HL-60/S4 treated with retinoic acid at 250 ng/mL for 4 days and 3 days (cell line): ENCODE data around the gene PFKFB3.
"Not testable (repeated sequence)": the region's sequence is repeated elsewhere in the genome, so short reads cannot be mapped to it uniquely, and the experiment has no call there.

Experiments
- in situ Hi-C: fragments of 300-500 bp; cut with MboI; formaldehyde crosslinking; loops from 2 replicates; pipeline ENCODE4 v1.7.0; 2022; ENCODE audit warnings: low sequenced_read_pairs

The PFKFB3 gene

DNA sequence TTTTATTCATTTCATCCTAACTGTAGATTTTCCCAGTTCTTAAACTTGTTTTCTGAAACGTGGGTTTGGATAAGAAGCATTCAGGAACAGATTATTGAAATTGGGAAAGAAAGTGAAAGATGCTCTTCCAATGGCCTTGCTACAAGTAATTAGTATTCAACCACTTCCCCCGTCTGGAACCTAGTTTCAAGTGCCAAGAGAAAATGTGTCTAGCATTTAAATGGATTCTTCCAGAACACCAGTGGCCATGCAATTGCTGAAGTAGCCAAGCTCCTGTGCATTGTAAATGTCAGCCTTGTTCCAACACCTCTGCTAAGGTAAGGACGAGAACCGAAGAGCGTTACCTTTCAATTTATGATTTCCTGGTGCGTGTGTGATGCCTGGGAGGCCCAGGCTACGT lies 68.2 kb downstream of the PFKFB3 start:
- in situ Hi-C loops, result no loop called here

DNA sequence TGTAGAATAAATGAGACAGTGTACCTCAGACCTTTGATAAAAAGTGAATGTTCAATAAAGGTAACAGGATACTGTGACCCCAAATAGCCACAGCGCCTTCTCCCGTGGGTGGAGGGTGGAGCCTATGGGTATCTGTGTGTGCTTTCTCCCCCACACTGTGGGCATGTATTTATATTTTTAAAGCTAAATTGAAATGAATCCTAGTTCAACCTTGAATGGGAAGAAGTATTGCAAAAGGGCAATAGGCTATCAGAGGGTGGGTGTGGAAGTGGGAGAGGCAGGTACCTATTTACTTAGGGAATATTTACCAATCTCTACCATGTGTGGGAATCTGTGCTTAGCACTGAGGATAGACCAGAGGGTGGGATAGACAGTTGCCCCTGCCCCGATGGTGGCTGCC lies 68.9 kb downstream of the PFKFB3 start:
- in situ Hi-C loops, result no loop called here

DNA sequence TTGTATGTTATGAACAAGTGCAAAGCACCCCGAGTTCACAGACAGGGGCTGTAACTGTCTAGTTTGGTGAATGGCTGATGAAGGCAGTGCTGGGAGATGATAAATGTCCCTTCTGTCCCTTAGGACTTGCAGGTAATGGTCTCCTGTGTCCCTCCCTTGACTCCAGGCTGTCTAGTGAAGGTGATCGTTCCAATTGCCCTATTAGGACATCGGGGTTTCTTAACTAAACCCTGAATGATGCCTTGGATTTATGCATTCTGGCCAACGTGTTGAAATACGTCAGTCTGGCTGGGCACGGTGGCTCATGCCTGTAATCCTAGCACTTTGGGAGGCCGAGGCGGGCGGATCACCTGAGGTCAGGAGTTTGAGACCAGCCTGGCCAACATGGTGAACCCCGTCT lies 69.4 kb downstream of the PFKFB3 start:
- in situ Hi-C loops, result no loop called here

DNA sequence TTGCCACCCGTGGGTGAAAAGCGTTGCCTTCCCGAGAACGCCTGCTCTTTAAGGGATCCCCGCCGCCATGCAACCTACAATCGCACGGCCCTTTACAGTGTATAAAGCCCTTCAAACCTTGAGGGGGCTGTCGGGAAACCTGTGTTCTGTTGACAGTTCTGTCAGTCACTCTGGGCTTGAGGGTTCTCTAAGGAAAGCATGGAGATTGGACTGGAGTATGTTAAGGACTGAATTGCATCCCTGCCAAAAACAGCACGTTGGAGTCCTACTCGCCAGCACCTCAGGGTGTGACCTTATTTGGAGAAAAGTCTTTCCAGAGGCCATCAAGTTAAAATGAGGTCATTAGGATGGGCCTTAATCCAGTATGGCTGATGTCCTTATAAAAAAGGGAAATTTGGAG lies 70.6 kb downstream of the PFKFB3 start:
- in situ Hi-C loops, result no loop called here

DNA sequence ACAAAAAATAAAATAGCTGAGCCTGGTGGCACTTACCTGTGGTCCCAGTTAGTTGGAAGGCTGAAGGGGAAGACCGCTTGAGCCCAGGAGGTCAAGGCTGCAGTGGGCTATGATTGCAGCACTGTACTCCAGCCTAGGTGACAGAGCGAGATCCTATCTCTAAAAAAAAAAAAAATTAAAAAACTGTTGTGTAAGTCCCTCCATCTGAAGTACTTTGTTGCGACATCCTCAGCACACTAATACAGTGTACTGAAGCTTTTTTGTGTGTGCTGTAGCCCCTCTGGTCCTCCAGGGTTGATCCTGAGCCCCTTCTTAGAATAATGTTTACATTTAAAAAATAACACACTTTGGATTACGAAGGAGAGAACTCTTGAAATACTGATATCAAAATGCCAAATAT lies 71.3 kb downstream of the PFKFB3 start:
- in situ Hi-C loops, result no loop called here

DNA sequence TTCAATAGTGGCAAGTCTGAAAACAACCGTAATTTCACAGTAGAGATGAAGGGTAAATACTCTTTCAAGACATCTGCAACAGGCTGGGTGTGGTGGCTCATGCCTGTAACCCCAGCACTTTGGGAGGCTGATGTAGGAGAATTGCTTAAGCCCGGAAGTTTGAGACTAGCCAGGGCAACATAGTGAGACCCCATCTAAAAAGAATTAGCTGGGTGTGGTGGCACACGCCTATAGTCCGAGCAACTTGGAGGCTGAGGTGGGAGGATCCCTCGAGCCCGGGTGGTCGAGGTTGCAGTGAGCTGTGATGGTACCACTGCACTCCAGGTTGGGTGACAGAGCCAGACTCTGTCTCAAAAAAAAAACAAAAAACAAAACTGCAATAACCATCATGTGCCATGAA lies 71.8 kb downstream of the PFKFB3 start:
- in situ Hi-C loops, result no loop called here

DNA sequence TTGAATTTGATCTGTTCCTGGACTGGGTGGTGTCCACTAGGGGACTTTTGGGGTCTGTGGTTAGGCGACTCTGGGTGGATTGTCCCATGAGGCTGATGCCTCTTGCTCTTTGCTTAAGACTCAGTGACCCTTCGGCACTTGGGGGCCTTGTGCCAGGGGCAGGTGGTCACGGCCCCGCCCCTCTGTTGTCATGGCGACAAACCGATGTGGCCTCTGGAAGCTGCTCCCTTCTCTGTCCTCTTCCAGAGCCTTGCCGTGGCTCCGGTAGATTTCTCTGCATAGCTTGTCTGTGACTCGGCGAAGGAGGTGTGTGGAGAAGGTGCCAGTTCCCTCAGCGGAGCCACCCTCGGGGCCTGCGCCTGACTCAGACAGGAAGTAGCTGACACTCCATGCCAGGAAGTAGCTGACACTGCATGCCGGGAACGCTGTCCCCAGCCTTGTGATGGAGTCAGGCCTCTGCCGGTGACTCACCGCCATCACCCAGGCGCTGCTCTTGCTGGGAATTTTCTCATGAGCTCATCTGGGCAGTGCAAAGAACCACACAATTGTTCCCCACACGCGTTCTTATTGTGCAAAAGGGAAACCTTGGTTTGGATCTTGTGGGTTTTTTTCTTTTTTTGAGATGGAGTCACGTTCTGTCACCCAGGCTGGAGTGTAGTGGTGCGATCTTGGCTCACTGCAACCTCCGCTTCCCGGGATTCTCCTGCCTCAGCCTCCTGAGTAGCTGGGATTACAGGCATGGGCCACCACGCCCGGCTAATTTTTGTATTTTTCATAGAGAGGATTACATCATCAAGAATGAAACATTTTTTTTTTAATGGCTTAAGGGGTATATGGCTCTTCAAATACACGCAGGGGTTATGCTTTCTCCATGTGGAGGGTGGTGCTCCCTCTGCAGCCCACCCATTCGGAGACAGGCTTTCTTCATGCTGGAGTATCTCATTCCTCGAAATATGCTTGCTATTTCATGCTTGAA lies 72.6 kb downstream of the PFKFB3 start:
- in situ Hi-C loops, result no loop called here

DNA sequence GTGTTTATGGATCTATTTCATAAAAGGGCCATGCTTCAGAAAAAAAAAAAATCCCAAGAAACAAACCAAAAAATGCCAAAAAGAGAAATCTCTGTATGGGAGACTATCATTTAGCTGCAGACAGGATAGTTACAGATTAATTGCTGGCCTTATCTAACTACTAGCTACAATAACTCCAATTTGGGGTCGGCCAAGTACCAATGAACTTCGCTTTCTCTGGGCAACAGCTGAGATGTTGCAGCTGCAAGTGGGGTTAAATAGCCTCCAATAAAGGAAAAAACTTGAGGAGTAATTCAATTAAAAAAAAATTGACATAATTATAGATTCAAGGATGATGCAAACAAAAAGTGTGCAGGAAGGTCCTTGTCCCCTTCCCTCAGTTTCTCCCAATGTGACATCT lies 73.6 kb downstream of the PFKFB3 start:
- in situ Hi-C loops, result no loop called here

DNA sequence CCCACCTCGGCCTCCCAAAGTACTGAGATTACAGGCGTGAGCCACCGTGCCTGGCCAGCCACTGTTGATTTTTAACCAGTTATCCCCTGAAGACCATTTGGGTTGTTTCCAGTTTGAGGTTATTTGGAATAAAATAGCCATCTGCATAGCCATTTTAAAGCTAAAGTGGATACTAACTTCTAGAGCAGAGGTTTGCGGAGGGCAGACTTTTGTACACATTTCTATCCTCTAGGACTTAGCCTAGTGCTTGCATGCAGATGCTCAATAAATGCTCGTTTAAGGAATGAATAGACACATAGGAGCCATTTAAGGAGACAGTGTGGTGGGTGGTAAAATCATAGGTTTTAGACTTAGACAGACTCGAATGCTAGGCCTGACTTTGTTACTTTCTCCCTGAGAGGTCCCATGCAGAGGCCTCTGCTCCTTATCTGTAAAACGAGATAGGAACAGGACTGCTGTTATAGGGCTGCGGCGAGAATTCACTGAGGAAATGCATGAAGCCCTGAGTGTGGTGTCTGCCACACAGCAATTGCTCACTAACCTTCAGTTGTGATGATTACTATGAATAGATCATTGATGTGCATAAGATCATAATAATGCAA lies 75.9 kb downstream of the PFKFB3 start:
- in situ Hi-C loops, result no loop called here

DNA sequence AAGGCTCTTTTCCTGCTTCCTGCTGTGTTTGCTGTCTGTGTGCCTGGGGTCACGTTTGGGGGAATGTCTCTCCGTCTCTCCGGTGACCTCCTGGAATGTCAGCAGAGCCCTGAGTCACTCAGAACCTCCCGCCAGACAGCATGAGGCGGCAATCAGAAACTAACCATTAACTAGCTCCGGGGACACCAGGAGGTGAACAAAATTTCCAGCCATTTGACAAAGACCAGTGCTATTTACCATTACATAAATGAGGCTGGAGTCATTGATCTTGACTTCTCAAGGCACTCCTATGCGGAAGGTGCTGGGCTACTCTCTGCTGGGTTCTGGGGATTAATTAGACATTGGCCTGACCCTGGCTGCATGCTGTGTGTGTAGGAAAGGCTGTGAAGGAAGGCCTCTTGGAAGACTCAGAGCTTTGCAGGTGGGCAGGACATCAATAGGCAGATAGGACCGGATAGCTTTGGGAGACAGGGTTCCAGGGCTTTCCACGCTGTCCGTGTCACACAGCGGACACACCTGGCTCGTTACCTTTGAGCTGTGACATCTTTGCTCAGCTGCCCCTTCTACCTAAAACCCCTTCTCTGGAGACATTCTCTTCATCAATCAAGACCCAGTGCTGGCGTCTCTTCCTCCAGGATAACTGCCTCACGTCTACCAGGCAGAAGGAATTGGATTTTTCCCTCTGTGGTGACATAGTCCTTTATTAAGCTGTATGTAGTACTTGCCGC lies 77.0 kb downstream of the PFKFB3 start:
- in situ Hi-C loops, result no loop called here

DNA sequence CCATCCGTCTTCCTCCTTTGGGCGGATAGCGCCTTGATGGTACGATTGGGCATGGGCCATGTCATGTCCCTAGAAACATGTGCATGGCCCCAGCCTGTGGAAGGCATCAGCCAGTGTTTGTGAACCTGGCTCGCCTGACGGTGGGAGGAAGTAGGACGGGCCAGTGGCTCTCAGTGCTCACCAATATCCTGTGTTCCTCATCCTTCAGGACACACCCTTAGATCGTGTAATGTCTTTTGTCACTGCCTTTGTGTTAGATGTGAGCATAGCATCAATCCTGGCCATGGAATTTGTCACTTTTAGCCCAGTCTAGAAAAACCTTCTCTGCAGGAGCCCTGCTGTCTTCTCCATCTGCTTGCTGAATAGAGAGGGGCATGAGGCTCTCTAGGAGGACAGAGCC lies 77.6 kb downstream of the PFKFB3 start:
- in situ Hi-C loops, result no loop called here

DNA sequence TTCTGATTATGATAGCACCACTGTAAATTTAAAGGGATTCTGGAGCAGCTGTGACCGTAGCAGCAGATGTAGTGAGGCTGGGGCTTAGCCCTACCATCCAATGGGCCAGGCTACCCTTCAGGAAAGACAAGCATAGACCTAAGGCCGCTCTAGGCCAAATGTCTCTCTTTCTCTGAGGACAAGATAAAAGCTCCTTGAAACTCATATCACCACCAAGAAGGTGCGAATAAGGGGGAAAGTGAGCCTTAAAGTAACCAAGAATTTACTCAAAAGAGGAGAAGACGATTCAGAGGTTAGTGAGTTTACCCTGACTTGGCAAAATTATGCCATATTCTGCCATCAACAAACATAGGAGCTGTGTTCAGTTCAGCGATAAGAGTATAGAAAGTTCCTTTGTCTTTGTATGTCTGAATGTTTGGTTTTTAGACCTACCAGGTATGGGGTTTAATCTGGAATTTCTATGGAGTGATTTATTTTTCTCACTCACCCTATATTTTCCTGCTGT lies 79.8 kb downstream of the PFKFB3 start:
- in situ Hi-C loops, result no loop called here

DNA sequence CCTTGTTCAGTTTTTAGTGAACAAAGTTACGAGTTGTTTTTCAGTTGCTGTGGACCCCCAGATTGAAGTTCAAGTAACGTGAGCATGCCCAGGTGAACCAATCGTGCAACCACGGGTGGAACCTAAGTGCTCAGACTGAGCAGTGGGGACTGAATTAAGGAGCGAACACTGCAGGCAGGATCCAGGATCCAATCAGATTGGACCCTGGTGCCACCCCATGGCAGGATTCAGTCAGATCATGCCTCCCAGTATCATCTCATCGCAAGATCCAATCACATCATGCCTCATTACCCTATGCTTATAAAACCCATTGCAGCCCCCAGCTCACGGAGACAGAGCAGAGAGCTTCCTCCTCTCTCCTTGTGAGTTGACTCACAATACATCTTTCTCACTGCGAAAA lies 80.9 kb downstream of the PFKFB3 start:
- in situ Hi-C loops, result no loop called here

DNA sequence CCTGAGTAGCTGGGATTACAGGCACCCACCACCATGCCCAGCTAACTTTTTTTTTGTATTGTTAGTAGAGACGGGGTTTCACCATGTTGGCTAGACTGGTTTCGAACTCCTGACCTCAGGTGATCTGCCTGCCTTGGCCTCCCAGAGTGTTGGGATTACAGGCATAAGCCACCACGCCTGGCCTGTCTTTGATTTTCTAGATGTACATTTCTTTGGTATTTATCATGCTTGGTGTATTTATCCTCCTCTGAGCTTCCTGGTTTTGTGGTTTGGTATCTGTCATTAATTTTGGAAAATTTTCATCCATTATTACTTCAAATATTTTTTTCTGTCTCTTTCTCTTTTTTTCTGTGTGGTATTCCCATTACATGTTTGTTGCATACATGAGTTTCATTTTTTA lies 87.9 kb downstream of the PFKFB3 start:
- in situ Hi-C loops, result not testable (repeated sequence)

DNA sequence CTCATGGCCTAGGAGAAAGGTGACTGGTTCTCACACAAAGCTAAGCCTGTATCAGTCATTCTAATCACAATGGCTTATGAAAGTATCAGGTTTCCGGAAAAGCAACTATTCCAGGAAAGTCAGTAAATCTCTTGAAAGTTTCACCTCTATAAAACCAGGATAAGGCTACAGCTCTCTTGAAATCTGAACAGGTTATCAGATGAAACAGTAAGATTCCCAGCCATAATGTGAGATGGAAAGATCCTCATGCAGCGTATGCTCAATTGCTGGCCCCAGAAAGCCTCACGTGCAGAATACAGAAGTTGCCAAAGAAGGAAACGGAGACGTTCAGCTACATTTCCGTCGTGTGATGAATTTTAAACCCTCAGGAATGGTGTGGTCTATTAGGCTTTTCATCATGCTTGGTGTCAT lies 90.0 kb downstream of the PFKFB3 start:
- in situ Hi-C loops, result no loop called here

DNA sequence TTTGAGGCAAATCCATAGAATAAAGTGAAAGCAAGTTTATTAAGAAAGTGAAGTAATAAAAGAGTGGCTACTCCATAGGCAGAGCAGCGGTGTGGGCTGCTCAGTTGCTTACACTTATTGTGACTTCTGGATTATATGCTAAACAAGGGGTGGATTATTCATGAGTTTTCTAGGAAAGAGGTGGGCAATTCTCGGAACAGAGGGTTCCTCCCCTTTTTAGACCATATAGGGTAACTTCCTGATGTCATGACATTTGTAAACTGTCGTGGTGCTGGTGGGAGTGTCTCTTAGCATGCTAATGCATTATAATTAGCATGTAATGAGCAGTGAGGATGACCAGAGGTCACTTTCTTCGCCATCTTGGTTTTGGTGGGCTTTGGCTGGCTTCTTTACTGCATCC lies 93.7 kb downstream of the PFKFB3 start:
- in situ Hi-C loops, result not testable (repeated sequence)

DNA sequence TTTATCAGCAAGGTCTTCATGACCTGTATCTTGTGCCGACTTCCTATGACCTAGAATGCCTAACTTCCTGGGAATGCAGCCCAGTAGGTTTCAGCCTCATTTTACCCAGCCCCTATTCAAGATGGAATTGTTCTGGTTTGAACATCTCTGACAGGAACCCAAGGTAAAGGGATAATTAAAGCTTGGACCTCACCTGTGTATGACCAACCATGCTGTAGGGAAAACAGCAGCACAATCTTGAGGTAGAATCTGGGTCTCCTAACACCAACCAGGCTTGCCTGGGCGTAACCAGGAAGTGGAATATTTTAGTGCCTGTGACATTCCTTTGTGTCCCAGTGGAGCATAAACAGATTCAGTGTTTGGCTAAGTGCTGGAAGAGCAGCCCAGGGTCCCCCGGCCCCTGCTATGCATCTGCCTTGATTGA lies 94.1 kb downstream of the PFKFB3 start:
- in situ Hi-C loops, result no loop called here

DNA sequence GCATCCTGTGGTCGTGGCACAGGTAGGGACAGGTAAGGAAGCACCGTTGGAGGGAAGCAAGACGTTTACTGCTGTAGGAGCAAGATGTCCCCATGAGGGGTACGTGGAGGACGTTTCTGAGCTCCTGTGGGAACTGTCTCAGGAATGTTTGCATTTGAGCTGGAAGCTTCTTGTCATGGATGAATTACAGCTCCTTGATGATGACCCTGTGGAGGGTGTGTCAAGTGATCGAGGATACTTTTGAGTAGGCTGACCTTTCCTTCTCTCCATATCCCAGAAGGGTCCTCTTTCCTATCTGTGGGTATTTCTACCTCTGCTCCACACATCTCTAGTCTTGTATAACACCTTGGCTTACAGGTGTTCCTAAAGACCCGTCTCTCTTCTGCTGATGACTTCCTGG lies 94.8 kb downstream of the PFKFB3 start:
- in situ Hi-C loops, result no loop called here

DNA sequence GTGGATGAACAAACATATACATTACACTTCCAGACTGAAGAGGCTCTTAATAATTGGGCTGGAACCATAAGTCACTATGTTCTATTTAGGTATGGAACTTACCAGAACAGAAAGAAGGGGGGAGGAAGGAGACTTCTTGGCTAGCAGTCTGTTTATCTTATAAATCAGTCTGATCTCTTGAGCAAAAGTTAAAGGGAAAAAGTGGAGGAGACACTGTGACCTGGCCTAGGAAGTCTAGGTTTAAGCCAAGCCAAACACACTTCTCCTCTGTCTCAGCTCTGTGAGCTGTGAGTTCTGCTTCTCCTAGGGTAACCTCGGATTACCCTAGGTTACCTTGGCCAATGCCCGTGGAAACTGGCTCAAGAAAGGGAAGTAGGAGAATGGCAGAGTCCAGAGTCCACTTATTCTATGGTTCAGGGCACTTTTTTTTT lies 95.2 kb downstream of the PFKFB3 start:
- in situ Hi-C loops, result no loop called here

DNA sequence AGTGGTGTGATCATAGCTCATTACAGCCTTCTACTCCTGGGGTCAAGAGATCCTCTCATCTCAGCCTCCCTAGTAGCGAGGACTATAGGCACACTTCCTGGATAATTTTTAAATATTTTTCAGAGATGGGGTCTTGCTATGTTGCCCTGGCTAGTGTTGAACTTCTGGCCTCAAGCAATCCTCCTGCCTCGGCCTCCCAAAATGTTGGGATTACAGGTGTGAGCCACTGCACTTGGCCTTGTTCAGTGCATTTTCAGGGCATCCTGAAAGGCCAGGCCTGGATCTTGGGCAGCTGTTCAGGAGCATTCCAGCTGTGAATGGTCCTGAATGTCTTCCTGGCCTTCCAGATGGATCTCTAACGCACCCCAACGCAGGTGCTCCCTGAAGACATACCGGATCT lies 95.7 kb downstream of the PFKFB3 start:
- in situ Hi-C loops, result no loop called here

DNA sequence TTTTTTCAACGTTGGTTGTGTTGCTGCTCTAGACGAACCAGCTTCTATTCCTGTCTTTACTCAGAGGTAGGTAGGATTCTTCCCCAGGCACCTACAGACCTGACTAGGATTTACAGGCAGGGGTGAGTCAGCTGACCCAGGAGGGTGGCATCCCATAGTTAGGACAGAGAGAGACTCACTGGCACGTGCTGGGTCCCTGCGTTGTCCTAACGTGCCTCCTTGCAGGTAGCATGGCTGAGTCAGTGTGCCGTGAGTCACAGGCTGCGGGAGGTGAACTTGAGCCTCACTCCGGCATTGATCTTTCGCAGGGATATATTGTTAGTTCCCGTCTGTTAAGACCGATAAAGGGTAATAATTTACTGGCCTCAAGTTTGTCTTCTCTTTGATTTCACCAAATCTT lies 96.5 kb downstream of the PFKFB3 start:
- in situ Hi-C loops, result no loop called here

DNA sequence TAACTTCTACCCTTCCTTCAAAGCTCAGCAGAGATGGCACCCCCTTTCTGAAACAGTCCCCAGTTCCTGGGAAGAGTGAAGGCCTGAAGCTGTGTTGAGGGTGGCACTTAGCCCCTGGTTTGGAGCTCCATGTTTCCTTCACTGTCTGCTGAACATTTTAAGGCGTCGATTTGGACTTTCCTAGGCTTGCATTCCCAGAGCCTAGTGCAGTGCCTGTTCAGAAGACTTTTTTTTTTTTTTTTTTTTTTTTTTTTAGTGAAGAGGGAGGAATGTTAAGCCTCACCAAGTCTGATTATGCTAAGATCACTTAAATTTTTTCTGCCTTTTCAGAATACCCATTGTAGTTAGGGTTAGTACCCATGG lies 97.0 kb downstream of the PFKFB3 start:
- in situ Hi-C loops, result no loop called here
